Measurements from ENCODE around the gene ITFG1. TPM values are rescaled to one million over a fixed set of nuclear protein-coding genes. Genes with fewer than 3 reads are reported as not detected.

ITFG1 gene
- total and polyA plus RNA-seq, 2 of the 8 experiments (the other 6 are each of a cell fraction or from before 2014, with no cell fraction given): 13.8 to 22.2 TPM

GRCh38 chr16:47228241-47228640, 232.6 kb downstream of the ITFG1 start (continued):
- TF ChIP-seq CHD7 (IDR thresholded peaks at IDR 0.05; ENCODE audit: insufficient replicate concordance, low read length): no peak
- TF ChIP-seq KDM1A (IDR thresholded peaks at IDR 0.05; ENCODE audit: borderline replicate concordance, low read length): no peak

Data from H1 (cell line).